Neuronal stem cell (in vitro differentiated cells): ENCODE measurements around the gene COMMD10.

Experiments
- DNase-seq: peaks from one replicate; pipeline ENCODE4 v3.0.0-alpha.2; 2013; ENCODE audit warnings: low spot score
- H2AFZ ChIP-seq: one replicate; pipeline ENCODE4 v1.6.1; 2013; ENCODE audit warnings: mild to moderate bottlenecking, low read length, inconsistent platforms
- H2AK5ac ChIP-seq: 2 replicates; pipeline ENCODE4 v1.6.1; 2013; ENCODE audit warnings: low read depth, mild to moderate bottlenecking, inconsistent platforms, low read length, moderate library complexity, mixed read lengths
- H2BK120ac ChIP-seq: 2 replicates; pipeline ENCODE4 v1.6.1; 2013; ENCODE audit warnings: low read depth, mild to moderate bottlenecking, inconsistent platforms, low read length, moderate library complexity, mixed read lengths
- H2BK12ac ChIP-seq: one replicate; pipeline ENCODE4 v1.6.1; 2013; ENCODE audit warnings: low read length, inconsistent platforms
- H2BK15ac ChIP-seq: 2 replicates; pipeline ENCODE4 v1.6.1; 2013; ENCODE audit warnings: mild to moderate bottlenecking, low read length, inconsistent platforms, mixed read lengths
- H2BK5ac ChIP-seq: one replicate; pipeline ENCODE4 v1.6.1; 2013; ENCODE audit warnings: inconsistent platforms, mild to moderate bottlenecking, low read length, moderate library complexity
- H3K14ac ChIP-seq: one replicate; pipeline ENCODE4 v1.6.1; 2013; ENCODE audit warnings: low read length, inconsistent platforms
- H3K18ac ChIP-seq: 2 replicates; pipeline ENCODE4 v1.6.1; 2013; ENCODE audit warnings: low read length, inconsistent platforms
- H3K23ac ChIP-seq: 2 replicates; pipeline ENCODE4 v1.6.1; 2013; ENCODE audit warnings: low read depth, mild to moderate bottlenecking, mixed read lengths, low read length, inconsistent platforms; ENCODE audit not compliant: poor library complexity
- H3K27ac ChIP-seq: replicated peaks from 3 replicates; pipeline ENCODE4 v1.5.1; 2013; ENCODE audit warnings: low read length, inconsistent platforms
- H3K27me3 ChIP-seq, 3 experiments: 2 replicates each; pipeline ENCODE4 v1.6.1; 2013; ENCODE audit warnings: low read length in 3 of 3, mild to moderate bottlenecking in 2 of 3, inconsistent platforms in 1 of 3, low read depth in 1 of 3, mixed read lengths in 1 of 3, moderate library complexity in 1 of 3; ENCODE audit not compliant: control insufficient read depth in 3 of 3, insufficient read depth in 3 of 3
- H3K36me3 ChIP-seq, 2 donors: replicated peaks in 1 of 2; 2 replicates each; pipeline ENCODE4 v1.6.1; 2013; ENCODE audit warnings: low read length in 2 of 2; ENCODE audit not compliant: control insufficient read depth in 2 of 2, insufficient read depth in 2 of 2
- H3K4ac ChIP-seq: 2 replicates; pipeline ENCODE4 v1.6.1; 2013; ENCODE audit warnings: inconsistent platforms, mild to moderate bottlenecking, low read length, moderate library complexity
- H3K4me1 ChIP-seq, 2 donors: 1 replicate in 1 of 2; 2 replicates in 1 of 2; pipeline ENCODE4 v1.6.1; 2013; ENCODE audit warnings: low read length in 2 of 2, low read depth in 1 of 2; ENCODE audit not compliant: control insufficient read depth in 2 of 2, insufficient read depth in 1 of 2
- H3K4me2 ChIP-seq: one replicate; pipeline ENCODE4 v1.6.1; 2013; ENCODE audit warnings: mild to moderate bottlenecking, low read length, inconsistent platforms; ENCODE audit not compliant: insufficient read depth, poor library complexity, severe bottlenecking
- H3K4me3 ChIP-seq, 2 donors: 2 replicates each; pipeline ENCODE4 v1.5.1; 2013; ENCODE audit warnings: low read length in 2 of 2, mild to moderate bottlenecking in 2 of 2, inconsistent platforms in 1 of 2, moderate library complexity in 1 of 2
- H3K79me1 ChIP-seq: one replicate; pipeline ENCODE4 v1.6.1; 2013; ENCODE audit warnings: low read depth, mild to moderate bottlenecking, inconsistent platforms, low read length, moderate library complexity
- H3K9ac ChIP-seq: one replicate; pipeline ENCODE4 v1.6.1; 2013; ENCODE audit warnings: mild to moderate bottlenecking, low read depth, low read length, inconsistent platforms; ENCODE audit not compliant: poor library complexity
- H3K9me3 ChIP-seq, 2 donors: replicated peaks in 1 of 2; 2 replicates each; pipeline versions ENCODE3 to v1.6.1; 2013; ENCODE audit warnings: low read length in 2 of 2, mild to moderate bottlenecking in 2 of 2, inconsistent platforms in 1 of 2, low read depth in 1 of 2, mixed read lengths in 1 of 2, moderate library complexity in 1 of 2; ENCODE audit not compliant: control insufficient read depth in 2 of 2, insufficient read depth in 1 of 2
- H4K8ac ChIP-seq: one replicate; pipeline ENCODE4 v1.6.1; 2013; ENCODE audit warnings: low read depth, mild to moderate bottlenecking, inconsistent platforms, low read length, moderate library complexity
- H4K91ac ChIP-seq: one replicate; pipeline ENCODE4 v1.6.1; 2013; ENCODE audit warnings: low read length, low read depth, mild to moderate bottlenecking, inconsistent platforms; ENCODE audit not compliant: poor library complexity
- WGBS, 2 donors: extraction: QIAGEN DNeasy Blood & Tissue Kit; methylation state at CpG; one replicate each; pipeline ENCODE4 v1.1.7; 2013; ENCODE audit warnings: missing lambda C conversion rate in 2 of 2, mixed read lengths in 1 of 2; ENCODE audit not compliant: insufficient read length in 2 of 2, insufficient replicate concordance in 1 of 2; ENCODE audit errors: extremely low coverage in 2 of 2; 5-methylcytosine and 5-hydroxymethylcytosine counted together

Gene COMMD10

GRCh38 chr5:116242343-116242742, 157.5 kb downstream of the COMMD10 start:
- H3K4me1 ChIP-seq, result no peaks in the 10 kb centered on the region
- DNase-seq, result no peak
- H3K9me3 ChIP-seq, result no peaks in the 10 kb centered on the region
- H3K4me2 ChIP-seq, result no peak overlapping the region
- H3K27ac ChIP-seq, result no peak overlapping the region
- H3K18ac ChIP-seq, result no peak overlapping the region
- H2BK12ac ChIP-seq, result no peak overlapping the region
- H4K8ac ChIP-seq, result no peak overlapping the region
- no peaks in the 10 kb centered on the region for H3K36me3 ChIP-seq
- no CpG with 5 or more reads among the region's 1 CpG for whole genome bisulfite sequencing, 2 donors
- H3K4ac ChIP-seq, result no peak overlapping the region
- no peak overlapping the region for H2BK120ac ChIP-seq
- no peak overlapping the region for H3K14ac ChIP-seq
- H4K91ac ChIP-seq, result no peak overlapping the region
- H2BK15ac ChIP-seq, result no peak overlapping the region
- no peak overlapping the region for H2AFZ ChIP-seq
- no peak overlapping the region for H3K23ac ChIP-seq
- no peak overlapping the region for H2AK5ac ChIP-seq
- H3K4me3 ChIP-seq, result no peak overlapping the region
- H3K79me1 ChIP-seq, result no peaks in the 10 kb centered on the region
- no peak overlapping the region for H2BK5ac ChIP-seq
- no peaks in the 10 kb centered on the region for H3K27me3 ChIP-seq
- H3K9ac ChIP-seq, result no peak overlapping the region

- no peak for DNase-seq
- Histone ChIP-seq H3K4me2 (no peak overlapping the region), H3K23ac (no peak overlapping the region), H3K9ac (no peak overlapping the region), H3K4ac (no peak overlapping the region), H4K8ac (no peak overlapping the region), H2BK15ac (no peak overlapping the region), H3K36me3 (no peaks in the 10 kb centered on the region), H2BK12ac (no peak overlapping the region), H3K79me1 (no peaks in the 10 kb centered on the region), H3K18ac (no peak overlapping the region), H2BK5ac (no peak overlapping the region), H3K4me1 (no peaks in the 10 kb centered on the region), H2AFZ (no peak overlapping the region), H3K9me3 (no peaks in the 10 kb centered on the region), H2AK5ac (no peak overlapping the region), H3K14ac (no peak overlapping the region), H2BK120ac (no peak overlapping the region), H4K91ac (no peak overlapping the region), H3K4me3 (no peak overlapping the region), H3K27ac (no peak overlapping the region), H3K27me3 (no peaks in the 10 kb centered on the region)
- WGBS, 2 donors, result no CpG with 5 or more reads among the region's 3 CpGs
Observed at GRCh38 chr5:116248432-116248831, 163.6 kb downstream of the COMMD10 start.

- no peaks in the 10 kb centered on the region for H3K36me3 ChIP-seq
- no peak overlapping the region for H2BK12ac ChIP-seq
- H2BK120ac ChIP-seq, result no peak overlapping the region
- no peak overlapping the region for H3K9ac ChIP-seq
- H3K27me3 ChIP-seq, result no peaks in the 10 kb centered on the region
- no peak overlapping the region for H4K8ac ChIP-seq
- no peaks in the 10 kb centered on the region for H3K9me3 ChIP-seq
- no peak overlapping the region for H2BK15ac ChIP-seq
- no peak overlapping the region for H3K23ac ChIP-seq
- H3K4me2 ChIP-seq, result no peak overlapping the region
- H3K14ac ChIP-seq, result no peak overlapping the region
- H2AK5ac ChIP-seq, result no peak overlapping the region
- H2AFZ ChIP-seq, result no peak overlapping the region
- H3K79me1 ChIP-seq, result no peaks in the 10 kb centered on the region
- no peaks in the 10 kb centered on the region for H3K4me1 ChIP-seq
- H2BK5ac ChIP-seq, result no peak overlapping the region
- H4K91ac ChIP-seq, result no peak overlapping the region
- H3K18ac ChIP-seq, result no peak overlapping the region
- H3K27ac ChIP-seq, result no peak overlapping the region
- no peak for DNase-seq
- no peak overlapping the region for H3K4me3 ChIP-seq
- no peak overlapping the region for H3K4ac ChIP-seq
Observed at GRCh38 chr5:116249648-116250047, 164.8 kb downstream of the COMMD10 start.

- Histone ChIP-seq H4K8ac (no peak overlapping the region), H3K4ac (no peak overlapping the region), H3K18ac (no peak overlapping the region), H4K91ac (no peak overlapping the region), H2BK120ac (no peak overlapping the region), H2BK12ac (no peak overlapping the region), H2AFZ (no peak overlapping the region), H2AK5ac (no peak overlapping the region), H3K9ac (no peak overlapping the region), H3K4me1 (no peaks in the 10 kb centered on the region), H3K27ac (no peak overlapping the region), H3K9me3 (no peaks in the 10 kb centered on the region), H3K14ac (no peak overlapping the region), H3K27me3 (no peaks in the 10 kb centered on the region), H2BK5ac (no peak overlapping the region), H3K4me2 (no peak overlapping the region), H2BK15ac (no peak overlapping the region), H3K36me3 (no peaks in the 10 kb centered on the region), H3K23ac (no peak overlapping the region), H3K4me3 (no peak overlapping the region), H3K79me1 (no peaks in the 10 kb centered on the region)
- no CpG with 5 or more reads among the region's 1 CpG for WGBS, 2 donors
- DNase-seq, result no peak
Observed at GRCh38 chr5:116256717-116257116, 171.9 kb downstream of the COMMD10 start.
